T-helper 2 cell treated with Interferon-gamma antibody and Interleukin-4, amounts not matched to agents 100 ng/mL and 5 ng/mL, for 36 hours (primary cell): Measurements from ENCODE around the gene AFF3. TPM values are rescaled to one million over a fixed set of nuclear protein-coding genes. Genes with fewer than 3 reads are reported as not detected.
"Not testable (repeated sequence)": the region's sequence is repeated elsewhere in the genome, so short reads cannot be mapped to it uniquely, and the experiment has no call there.

ENCODE experiments used
- intact Hi-C: fragments of 100-400 bp; cut with micrococcal nuclease; formaldehyde crosslinking; loops from one replicate; pipeline ENCODE4 v1.15.1; 2023
- total RNA-seq: library from RNA; stranded (reverse); gene quantifications from 2 replicates; pipeline ENCODE4 v1.2.3, GENCODE V29; 2022

Gene AFF3
- total RNA-seq, 1 donor from 2014 or later: 6.0 TPM

GRCh38 chr2:100107440-100107839, 35.0 kb downstream of the AFF3 start:
- intact Hi-C loops: no loop called here

GRCh38 chr2:100106460-100106859, 35.9 kb downstream of the AFF3 start:
- intact Hi-C loops: no loop called here

- intact Hi-C loops: no loop called here
Observed at GRCh38 chr2:100105678-100106054, 36.7 kb downstream of the AFF3 start.

- intact Hi-C loops: no loop called here
Observed at GRCh38 chr2:100104718-100105677, 37.4 kb downstream of the AFF3 start.

- intact Hi-C loops: not testable (repeated sequence)
Observed at GRCh38 chr2:100104265-100104664, 38.1 kb downstream of the AFF3 start.

GRCh38 chr2:100103527-100104252, 38.7 kb downstream of the AFF3 start:
- intact Hi-C loops: not testable (repeated sequence)

GRCh38 chr2:100102466-100103180, 39.8 kb downstream of the AFF3 start:
- intact Hi-C loops: not testable (repeated sequence)

GRCh38 chr2:100098855-100099254, 43.5 kb downstream of the AFF3 start:
- intact Hi-C loops: not testable (repeated sequence)

- intact Hi-C loops: not testable (repeated sequence)
Observed at GRCh38 chr2:100097611-100098294, 44.6 kb downstream of the AFF3 start.

GRCh38 chr2:100095845-100096244, 46.5 kb downstream of the AFF3 start:
- intact Hi-C loops: not testable (repeated sequence)

GRCh38 chr2:100091807-100092206, 50.6 kb downstream of the AFF3 start:
- intact Hi-C loops: not testable (repeated sequence)

GRCh38 chr2:100085744-100086143, 56.6 kb downstream of the AFF3 start:
- intact Hi-C loops: not testable (repeated sequence)

GRCh38 chr2:100083421-100084216, 58.8 kb downstream of the AFF3 start:
- intact Hi-C loops: not testable (repeated sequence)

GRCh38 chr2:100082302-100082978, 60.0 kb downstream of the AFF3 start:
- intact Hi-C loops: not testable (repeated sequence)

- intact Hi-C loops: no loop called here
Observed at GRCh38 chr2:100077935-100078334, 64.5 kb downstream of the AFF3 start.

GRCh38 chr2:100077456-100077855, 64.9 kb downstream of the AFF3 start:
- intact Hi-C loops: no loop called here

GRCh38 chr2:100075532-100075931, 66.9 kb downstream of the AFF3 start:
- intact Hi-C loops: no loop called here

- intact Hi-C loops: no loop called here
Observed at GRCh38 chr2:100073110-100073509, 69.3 kb downstream of the AFF3 start.

GRCh38 chr2:100072503-100072902, 69.9 kb downstream of the AFF3 start:
- intact Hi-C loops: no loop called here
